SH-SY5Y (cell line): ENCODE results near the gene SSTR5.

Source experiments
- GATA2 ChIP-seq: IDR thresholded peaks from 2 replicates; pipeline ENCODE4 v1.6.1; 2011; ENCODE audit warnings: mild to moderate bottlenecking, low read depth, low read length
- GATA3 ChIP-seq: IDR thresholded peaks from 2 replicates; pipeline ENCODE4 v1.6.1; 2011; ENCODE audit warnings: low read depth, mild to moderate bottlenecking, low read length, moderate library complexity

DNA sequence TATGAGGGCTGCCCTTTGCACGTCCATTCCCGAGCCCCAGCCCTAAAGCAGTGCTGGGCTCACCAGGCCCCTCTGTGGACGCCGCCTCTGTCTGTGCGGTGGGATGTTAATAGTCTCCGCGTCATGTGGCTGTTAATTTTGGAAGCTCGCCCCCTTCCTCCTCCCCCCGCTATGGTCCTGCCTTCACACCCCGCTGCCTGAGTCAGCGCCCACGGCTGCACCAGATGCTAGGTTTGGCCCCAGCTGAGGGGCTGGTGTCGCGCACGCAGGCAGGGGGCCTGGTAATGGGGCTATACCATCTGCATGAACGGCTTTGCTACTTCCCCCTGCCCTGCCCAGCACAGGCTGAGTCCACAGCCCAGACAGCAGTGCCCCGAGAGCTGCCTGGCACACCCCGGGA, 4.1 kb upstream of the SSTR5 start:
- no peak for TF ChIP-seq GATA2
- no peak for TF ChIP-seq GATA3
